HG02943 (cell line): ENCODE results near the gene PGM5.

Experiments used
- ATAC-seq: cut with Tn5 transposase; IDR thresholded peaks from one replicate; pipeline ENCODE4 v1.9.1; 2021; ENCODE audit warnings: mild to moderate bottlenecking, low read depth, moderate library complexity; ENCODE audit not compliant: unreplicated experiment

Gene PGM5

DNA sequence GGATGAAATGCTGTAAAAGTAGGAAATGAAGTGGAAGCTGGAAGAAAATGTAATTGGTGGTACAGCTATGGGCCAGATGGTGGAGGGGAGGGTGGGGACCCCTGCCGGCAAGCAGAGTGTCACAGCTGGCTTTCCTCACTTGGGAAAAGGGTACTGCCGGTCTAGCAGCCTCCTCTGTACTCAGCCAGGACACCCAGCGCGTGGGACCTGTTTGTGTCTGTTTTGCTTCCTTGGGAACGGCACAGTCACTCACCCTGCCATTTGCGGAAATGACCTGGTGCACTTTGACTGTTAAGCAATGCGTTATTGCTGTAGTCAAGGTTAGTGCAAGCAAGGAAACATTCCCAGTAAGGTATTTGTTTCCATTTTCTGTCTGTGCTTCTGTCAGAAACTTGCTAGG, 174.2 kb downstream of the PGM5 start:
- ATAC-seq, result no peak

DNA sequence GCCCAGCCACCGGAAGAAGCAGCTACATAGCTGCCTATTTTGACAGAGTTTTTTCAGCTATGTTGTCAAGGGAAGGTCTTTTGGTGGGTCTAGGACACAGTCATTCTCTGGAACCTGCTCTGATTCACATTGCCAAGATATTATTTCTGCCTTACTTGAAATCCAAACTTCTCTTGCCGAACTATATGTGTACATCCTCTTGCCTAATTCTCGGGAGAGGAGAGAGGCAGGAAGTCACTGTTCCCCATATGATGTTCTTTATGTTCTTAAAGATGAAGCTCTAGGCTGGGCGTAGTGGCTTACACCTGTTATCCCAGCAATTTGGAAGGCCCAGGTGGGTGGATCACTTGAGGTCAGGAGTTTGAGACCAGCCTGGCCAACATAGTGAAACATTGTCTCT, 175.7 kb downstream of the PGM5 start:
- no peak for ATAC-seq

DNA sequence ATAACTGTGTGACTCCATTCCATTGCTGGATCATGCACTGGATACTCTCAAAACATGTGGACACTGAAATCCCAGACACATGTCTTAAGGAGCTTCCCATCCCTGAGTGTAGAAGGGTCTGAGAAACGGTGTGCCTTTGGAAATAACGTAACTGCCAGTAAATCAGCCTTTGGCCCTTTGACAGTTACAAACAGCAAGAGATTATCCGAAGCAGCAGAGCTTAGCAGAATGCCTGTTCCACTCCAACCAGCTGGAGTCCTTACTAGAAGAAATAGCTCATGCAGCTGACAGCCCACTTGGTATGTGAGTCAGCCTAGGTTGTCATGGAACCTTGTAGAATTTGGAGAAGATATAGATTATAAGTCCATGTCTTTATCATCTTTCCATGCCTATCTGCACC, 177.3 kb downstream of the PGM5 start:
- ATAC-seq, result no peak

DNA sequence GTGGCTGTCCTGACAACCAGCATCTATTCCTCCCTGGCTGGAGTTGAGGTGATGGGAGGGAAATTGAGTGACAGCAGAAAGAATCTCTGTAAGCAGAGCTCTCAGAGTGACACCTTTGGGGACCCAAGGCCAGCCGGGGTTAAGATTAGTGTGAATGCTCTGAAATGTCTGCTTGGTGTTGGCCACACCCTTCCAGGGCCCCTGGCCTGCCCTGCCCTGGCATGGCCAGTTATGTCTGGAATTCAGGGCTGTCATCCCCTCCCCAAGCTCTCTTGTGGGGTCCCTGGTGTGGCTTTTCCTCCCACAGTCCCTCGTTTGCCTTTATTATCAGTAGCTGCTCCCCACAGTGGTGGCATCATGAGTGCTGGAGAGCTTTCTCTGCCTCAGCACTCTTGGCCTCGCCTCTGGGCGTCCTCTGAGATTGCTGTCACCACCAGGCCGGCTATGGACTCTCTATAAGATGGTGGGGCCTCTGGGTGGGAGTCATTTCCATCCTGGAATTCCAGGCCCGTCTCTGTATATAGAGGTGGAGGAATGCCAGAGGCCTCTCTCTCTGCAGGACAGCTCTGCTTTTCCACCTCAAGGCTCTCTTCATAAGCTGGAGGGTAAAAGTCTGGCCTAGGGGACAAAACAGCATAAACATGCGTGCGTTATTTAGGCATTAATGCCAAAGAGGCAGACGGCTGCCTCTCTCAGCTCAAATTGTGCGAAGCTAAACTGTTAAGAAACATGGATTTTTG, 180.6 kb downstream of the PGM5 start:
- no peak for ATAC-seq

DNA sequence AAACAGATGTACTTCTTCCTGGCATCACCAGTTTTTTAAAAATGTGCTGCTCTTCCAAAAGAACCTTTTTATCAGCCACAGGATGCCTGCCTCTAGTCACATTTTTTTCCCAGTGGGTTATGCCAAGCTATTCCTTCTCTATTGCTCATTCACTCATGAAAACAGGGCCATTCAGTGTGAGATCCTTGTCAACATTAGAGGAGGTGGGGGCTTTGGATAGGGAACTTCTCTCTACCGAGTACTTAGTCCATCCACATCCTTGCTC, 181.1 kb downstream of the PGM5 start:
- ATAC-seq, result no peak

DNA sequence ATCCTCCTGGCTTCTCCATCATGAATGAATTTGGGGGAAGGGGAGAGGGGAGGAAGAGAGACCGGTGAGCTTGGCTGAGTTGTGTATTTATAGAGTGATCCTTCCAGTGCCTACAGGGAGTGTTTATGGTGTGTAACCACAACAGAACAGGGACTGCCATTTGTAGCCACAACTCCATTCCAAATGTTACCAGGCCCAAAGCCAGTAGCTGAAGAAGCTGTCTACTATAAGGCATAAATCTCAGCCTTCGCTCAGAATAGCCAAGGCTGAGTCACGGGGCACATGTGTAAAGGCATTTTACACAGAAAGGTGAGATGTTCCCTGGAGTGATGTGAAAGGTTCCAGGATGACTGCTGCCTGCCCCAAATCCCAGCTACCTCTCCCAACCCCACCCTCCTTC, 181.8 kb downstream of the PGM5 start:
- ATAC-seq, result no peak

DNA sequence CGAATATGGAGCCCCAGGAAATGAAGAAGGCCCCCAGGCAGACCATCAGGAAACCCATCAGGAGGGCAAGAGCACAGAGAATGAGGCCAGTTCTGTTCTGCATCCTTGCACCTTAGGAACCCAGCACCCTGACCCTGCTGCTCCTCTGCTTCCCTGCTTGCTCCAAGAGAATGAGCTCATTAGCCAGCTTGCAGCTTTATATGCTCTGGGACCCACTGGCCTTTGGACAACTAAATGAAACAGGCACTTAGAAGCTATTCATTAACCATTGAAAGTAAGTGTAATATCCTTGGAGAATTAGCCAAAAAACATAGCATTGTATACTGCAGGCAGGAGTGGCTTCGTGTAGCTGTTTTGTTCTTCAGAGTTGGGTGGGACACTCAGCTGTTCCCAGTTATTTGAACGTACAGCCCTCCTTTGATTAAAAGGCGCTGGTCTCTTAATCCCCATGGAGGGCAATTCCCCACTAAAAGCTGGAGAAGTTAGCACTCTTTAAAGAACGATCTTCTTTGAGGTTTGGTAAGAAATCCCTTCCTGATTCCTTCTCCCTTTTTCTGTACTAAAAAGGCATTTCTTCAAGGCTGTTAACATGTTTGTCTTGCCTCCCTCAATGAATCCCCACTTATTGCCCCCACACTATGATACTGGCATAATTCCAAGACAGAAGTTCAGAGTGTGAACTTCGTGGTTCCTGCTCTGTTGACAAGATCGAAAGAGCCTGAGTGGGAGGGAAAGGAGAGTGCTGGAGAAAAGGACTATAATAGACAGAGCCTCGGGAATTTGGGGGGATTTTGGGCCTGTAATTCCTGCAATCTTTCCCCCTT, 184.5 kb downstream of the PGM5 start, which contains the start of gene TMEM252:
Gene TMEM252 (minus strand): TSS at position 172 of the 824 bp plus-strand sequence. CDS start 69 bp downstream, at position 103.
- ATAC-seq, result no peak

DNA sequence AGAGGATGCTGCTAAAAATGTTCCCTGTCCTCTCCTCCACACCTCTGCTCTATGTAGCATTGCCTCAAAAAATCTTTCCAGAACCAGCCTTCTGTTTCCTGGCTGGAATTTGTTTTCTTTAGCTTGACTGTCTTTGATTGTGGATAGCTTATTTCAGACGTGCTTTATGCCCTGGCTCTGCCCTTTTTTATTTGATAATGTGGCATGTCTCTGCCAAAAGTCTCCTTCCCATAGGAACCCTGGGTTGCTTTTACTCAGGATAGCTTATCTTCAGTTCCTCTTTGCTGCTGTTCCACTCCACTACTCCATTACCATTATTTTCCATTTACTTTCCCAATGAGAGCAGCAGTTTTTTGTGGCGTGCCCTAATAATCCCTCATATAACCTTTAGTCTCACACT, 185.2 kb downstream of the PGM5 start:
- no peak for ATAC-seq

DNA sequence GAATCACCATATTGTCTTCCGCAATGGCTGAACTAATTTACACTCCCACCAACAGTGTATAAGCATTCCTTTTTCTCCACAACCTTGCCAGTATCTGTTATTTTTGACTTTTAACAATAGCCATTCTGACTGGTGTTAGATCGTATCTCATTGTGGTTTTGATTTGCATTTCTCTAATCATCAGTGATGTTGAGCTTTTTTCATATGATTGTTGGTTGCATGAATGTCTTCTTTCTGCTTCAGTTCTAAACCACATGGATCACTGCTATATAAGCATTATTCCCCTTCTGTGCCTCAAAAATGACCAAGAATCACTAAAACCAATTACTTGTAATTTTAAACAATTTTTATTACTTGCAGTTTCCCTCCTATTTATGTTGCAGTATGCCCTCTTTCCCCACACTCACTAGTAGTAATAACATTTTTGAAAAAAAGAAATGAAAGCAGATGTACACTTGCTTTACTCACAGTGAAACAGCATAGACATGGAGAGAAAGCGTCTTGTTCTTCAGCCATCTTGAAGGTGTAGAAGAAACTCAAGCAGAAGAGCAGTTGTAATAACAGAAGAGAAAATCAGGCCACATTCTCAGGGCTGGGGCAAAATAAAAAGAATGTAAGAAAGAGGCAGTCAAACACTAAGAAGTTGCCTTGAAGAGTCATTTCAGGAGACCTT, 188.8 kb downstream of the PGM5 start:
- ATAC-seq, result no peak

DNA sequence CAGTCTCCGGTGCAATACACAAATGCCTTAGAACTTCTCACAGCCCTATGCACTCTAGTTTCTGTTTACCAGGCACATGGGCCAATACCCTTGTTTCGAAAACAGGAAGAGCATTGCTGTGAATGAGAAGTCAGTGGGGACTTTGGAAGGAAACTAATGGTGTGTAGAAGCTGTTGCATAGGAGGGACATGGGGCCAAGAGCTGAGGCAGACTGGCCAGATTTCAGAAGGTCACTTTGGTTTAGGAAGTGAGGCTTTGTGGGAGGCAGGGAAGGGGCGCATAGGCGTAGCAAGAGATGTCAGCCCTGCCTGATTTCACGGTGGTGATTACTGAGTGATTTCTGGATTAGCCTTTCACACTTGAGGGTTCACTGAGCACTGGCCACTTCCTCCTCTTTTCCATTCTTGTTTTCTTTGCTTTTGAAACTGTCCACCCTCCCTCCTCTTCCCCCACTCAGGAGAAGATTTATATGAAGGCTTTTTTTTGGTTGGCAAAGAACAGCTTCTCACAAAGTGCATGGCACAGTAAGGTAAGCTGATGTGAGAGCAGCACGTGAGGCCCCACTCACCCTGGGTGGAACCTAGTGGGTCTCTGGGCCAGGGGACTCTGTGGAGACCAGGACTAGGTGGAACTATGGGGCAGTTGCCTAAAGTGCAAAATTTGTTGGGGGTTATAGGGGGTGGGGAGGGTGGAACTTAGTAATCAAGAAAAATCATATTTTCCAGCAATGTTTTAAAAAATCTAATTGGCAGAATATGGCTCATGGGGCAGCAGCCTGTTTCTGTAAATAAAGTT, 190.4 kb downstream of the PGM5 start:
- ATAC-seq, result peak; percentile 79

DNA sequence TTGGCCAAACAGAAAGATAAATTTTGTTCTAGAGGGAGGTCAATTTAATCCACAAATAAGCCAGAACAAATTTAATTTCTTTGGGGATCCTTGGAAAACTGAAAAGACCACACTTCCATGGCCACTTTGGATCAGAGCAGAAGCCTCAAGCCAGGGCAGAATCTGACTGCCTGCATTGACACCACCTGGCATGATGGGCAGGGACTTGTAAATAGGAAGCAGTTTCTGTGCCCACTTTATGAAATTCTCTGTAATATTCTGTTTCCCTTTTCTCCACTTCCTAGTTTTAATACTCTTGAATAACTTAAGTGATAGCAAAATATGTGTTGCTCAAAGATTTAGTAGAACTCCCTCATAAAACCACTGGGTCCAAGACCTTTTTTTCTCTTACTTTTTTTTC, 191.0 kb downstream of the PGM5 start:
- ATAC-seq, result no peak

DNA sequence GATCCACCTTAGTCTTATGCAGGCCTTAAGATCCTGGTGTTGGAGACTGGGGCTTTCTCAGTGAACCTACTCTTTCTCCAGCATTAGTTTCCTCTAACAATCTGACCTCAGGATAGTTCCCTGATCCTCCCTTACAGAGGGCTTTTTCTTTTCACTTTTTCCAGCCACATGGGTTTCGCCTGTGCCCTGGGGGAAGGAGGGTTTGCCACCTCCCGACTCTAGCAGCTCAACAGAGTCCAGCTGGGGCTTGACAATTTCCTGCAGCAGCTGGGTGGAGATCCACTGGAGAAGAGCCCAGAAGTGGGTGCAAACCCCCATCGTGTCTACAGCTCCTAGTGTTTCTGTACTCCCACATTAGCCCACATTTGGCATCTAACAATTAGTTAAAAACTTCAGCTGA, 191.8 kb downstream of the PGM5 start:
- ATAC-seq, result no peak

DNA sequence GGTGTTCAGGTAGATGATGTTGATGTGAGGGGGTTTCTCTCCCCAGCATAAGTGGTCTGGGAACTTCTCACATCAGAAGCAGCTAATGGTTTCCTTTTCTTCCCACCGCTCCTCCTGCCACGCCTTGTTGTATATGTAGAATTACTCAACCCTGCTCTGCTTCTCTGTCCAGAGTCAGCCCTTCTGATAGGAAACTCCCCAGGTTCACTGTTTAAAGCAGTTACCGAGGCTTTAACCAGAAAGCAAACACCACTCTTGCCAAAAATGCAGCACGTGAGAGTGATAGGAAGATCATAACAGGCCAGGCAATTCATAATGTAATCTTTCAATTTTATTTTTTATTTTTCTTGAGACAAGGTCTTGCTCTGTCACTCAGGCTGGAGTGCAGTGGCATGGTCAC, 194.8 kb downstream of the PGM5 start:
- ATAC-seq, result no peak

DNA sequence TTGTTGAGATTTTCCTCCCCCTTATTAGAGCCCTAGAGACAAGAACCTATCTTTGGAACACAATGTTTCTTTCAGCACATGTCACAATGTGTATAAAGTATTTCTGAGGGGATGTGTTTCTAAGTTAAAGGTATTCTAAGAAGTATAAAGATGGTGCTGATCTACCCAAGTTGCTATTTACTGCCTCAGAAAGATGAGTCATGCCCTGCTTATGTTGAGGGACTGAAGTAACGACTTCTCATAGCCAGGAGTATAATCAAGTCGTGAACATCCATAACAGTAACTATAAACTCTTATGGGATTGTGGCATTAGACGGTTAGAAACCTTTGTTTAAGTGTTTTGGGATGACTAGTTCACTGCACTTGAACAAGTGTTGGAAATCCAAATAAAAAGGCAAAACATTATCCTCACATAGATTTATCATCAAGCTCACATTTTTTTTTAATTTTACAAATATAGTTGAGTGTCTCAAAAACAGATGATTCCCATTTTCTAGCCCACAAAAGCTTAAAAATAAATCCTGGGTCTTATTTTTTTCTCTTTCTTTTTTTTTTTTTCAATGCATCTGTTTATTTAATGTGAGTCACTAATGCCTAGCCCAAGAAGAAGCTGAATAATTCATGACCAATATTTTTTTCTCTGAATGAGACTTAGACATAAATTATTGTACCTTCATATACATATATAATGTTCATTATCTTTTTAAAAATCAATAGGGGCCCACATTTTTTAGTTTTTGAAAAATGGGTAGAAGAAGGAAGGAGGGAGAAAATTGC, 196.5 kb downstream of the PGM5 start:
- no peak for ATAC-seq

DNA sequence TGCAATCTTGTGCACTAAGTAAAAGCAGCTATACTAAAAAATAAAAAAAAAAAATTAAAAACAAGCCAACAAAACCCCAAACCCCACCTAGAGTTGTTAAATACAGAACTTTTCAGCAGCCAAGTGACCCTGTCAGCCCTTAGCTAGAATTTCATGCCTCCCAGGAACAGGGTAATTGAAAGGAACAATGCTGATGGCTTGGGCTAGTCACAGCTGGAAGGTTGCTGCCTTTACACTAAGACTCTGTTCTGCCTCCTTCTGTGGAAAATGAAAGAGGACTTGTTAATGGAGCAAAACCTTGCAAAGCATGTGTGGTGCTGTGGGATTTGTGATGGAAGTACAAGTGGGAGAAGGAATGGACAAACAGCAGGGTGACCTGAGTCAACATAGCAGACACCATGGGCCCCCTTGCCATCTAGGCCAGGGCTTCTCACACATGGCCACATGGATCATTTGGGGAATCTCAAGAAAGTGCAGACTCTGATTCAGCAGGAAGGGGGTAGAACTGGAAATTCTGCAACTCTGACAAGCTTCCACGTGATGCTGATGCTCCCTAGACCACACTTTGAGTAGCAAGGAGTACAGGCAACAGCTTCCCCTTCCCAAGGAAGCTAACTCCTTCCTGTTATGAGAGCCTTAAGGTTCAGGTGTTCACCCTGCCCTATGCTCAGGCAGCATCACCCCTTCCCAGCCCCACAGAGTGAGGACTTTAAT, 199.2 kb downstream of the PGM5 start:
- no peak for ATAC-seq

DNA sequence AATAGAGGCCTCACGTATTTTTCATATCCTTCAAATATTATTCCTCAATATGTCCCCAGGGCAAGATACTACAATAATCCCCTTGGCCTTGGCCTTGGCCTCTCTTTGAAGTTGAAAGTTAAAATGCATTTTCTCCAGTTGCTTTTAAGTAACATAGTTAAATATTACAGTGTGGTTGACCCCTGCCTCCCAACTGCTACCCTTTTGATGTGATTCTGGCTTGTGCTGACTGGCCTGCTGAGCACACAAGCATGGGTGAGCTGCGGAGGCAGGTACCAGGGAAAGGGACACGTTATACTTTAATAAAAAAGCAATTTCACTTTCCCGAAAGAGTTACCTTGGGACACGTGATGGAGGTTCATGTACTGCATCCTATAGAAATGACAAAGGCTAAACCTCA, 202.1 kb downstream of the PGM5 start:
- ATAC-seq, result no peak

DNA sequence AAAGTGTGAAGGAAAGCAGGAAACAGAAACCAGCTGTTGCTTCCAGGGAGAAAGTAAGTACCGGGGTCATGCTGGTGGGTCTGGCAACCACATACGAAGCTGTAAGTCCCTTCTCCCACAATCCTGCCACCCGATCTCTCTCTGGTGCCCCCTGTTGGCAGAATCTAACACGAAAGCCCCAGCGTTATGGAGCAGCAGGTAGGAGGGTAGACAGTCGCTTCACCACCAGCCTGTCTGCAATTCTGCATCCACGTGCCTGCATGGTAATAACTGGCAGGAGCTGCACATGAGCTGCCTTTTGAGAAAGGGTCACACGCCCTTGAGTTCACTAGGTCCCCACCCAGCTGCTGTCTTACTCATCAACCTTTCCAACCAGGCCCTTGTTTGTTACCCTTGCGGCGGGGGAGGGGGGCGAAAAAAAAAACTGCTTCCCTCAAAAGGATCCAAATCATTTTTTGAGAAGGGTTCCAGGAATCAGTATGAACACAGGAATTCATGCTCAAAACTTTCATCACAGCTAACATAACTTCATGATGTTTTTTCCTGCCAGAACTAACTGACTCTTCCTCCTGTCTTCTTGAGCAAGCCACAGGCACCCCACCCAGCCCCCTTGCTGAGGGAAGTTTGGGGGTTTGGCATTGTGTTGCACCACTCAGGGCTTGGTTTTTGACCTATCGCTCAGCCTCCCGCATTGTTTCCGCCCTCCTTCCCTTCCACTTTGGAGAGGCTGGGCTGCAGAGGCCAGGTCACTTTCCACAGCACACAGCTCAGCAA, 203.8 kb downstream of the PGM5 start:
- no peak for ATAC-seq

DNA sequence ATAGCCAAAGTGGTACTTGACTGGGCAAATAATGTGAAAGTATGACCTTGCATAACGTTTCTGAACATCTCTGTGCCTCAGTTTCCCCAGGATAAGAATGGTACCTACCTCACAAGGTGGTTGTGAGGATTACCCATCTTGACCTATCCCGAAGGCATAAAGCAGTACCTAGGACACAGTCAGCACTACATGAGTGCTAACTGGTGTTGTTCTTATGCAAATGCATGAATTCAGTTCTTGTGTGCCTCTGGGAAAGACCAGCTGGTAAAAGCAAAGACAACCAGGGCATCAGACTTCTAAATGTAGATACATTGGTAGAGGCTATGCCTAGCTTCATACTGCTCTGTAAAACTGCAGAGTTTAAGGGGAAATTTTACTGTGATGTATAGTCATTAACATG, 206.1 kb downstream of the PGM5 start:
- ATAC-seq, result no peak

DNA sequence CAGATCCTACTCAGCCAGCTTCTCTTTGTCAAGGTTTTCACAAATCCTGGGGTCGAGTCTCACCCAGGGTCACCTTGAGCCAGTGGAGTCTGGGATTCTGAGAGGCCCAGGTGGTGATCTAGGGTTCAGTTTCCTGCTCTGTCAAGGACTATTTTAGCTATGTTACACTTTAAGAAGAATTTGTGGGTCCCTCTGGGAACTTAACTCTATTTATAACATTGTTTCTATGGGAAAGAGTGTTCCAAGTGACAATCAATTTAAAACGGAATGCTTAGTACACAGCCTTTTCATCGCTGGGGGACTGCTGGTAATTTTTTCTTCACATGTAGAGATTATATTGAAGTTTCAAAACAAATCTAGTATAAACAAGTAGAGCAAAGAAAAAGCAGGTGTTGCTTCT, 211.2 kb downstream of the PGM5 start:
- ATAC-seq, result no peak
